ENCODE measurements around the gene IFNLR1.
A peak's percentile ranks its signal among the peaks of the same experiment; 100 is the strongest.

The IFNLR1 gene

GRCh38 chr1:24155011-24155782, 31.9 kb downstream of the IFNLR1 start:
- peaks cover 22% of the 10 kb centered on the region for H3K36me3 ChIP-seq
- H3K27ac ChIP-seq, result no peak overlapping the region
- H3K9me3 ChIP-seq (ENCODE audit: severe bottlenecking), result no peaks in the 10 kb centered on the region
- peak; percentile 54 for TF ChIP-seq CTCF (IDR thresholded peaks at IDR 0.05; ENCODE audit: low read depth, low read length)
- H3K4me3 ChIP-seq (ENCODE audit: low read depth, low read length), result no peak overlapping the region
- no peaks in the 10 kb centered on the region for H3K27me3 ChIP-seq (ENCODE audit: insufficient read depth, low read depth, severe bottlenecking)
- DNase-seq, result peak; percentile 43

GRCh38 chr1:24154215-24154614, 32.9 kb downstream of the IFNLR1 start:
- no peak overlapping the region for H3K27ac ChIP-seq
- TF ChIP-seq CTCF (IDR thresholded peaks at IDR 0.05; ENCODE audit: low read depth, low read length), result no peak
- no peak overlapping the region for H3K4me3 ChIP-seq (ENCODE audit: low read depth, low read length)
- H3K36me3 ChIP-seq, result peaks cover 21% of the 10 kb centered on the region
- no peak for DNase-seq
- no peaks in the 10 kb centered on the region for H3K27me3 ChIP-seq (ENCODE audit: insufficient read depth, low read depth, severe bottlenecking)
- H3K9me3 ChIP-seq (ENCODE audit: severe bottlenecking), result no peaks in the 10 kb centered on the region

GRCh38 chr1:24152631-24153494, 34.2 kb downstream of the IFNLR1 start:
- H3K36me3 ChIP-seq, result peaks cover 18% of the 10 kb centered on the region
- H3K27ac ChIP-seq, result no peak overlapping the region
- no peak for TF ChIP-seq CTCF (IDR thresholded peaks at IDR 0.05; ENCODE audit: low read depth, low read length)
- H3K27me3 ChIP-seq (ENCODE audit: insufficient read depth, low read depth, severe bottlenecking), result no peaks in the 10 kb centered on the region
- no peaks in the 10 kb centered on the region for H3K9me3 ChIP-seq (ENCODE audit: severe bottlenecking)
- no peak overlapping the region for H3K4me3 ChIP-seq (ENCODE audit: low read depth, low read length)
- no peak for DNase-seq

- Histone ChIP-seq H3K36me3 (peaks cover 6% of the 10 kb centered on the region), H3K27ac (no peak overlapping the region), H3K9me3 (ENCODE audit: severe bottlenecking) (no peaks in the 10 kb centered on the region), H3K4me3 (ENCODE audit: low read depth, low read length) (no peak overlapping the region), H3K27me3 (ENCODE audit: insufficient read depth, low read depth, severe bottlenecking) (no peaks in the 10 kb centered on the region)
- no peak for TF ChIP-seq CTCF (IDR thresholded peaks at IDR 0.05; ENCODE audit: low read depth, low read length)
- no peak for DNase-seq
Observed at GRCh38 chr1:24151175-24151533, 35.9 kb downstream of the IFNLR1 start.

- H3K4me3 ChIP-seq (ENCODE audit: low read depth, low read length), result no peak overlapping the region
Observed at GRCh38 chr1:24150234-24151174, 36.6 kb downstream of the IFNLR1 start.

More at GRCh38 chr1:24150234-24151174, 36.6 kb downstream of the IFNLR1 start:
- TF ChIP-seq CTCF (IDR thresholded peaks at IDR 0.05; ENCODE audit: low read depth, low read length), result peak; percentile 79
- H3K36me3 ChIP-seq, result no peaks in the 10 kb centered on the region
- H3K27me3 ChIP-seq (ENCODE audit: insufficient read depth, low read depth, severe bottlenecking), result no peaks in the 10 kb centered on the region
- peak; percentile 93 for DNase-seq
- no peak overlapping the region for H3K27ac ChIP-seq
- H3K9me3 ChIP-seq (ENCODE audit: severe bottlenecking), result no peaks in the 10 kb centered on the region

All from WERI-Rb-1 (cell line).